ENCODE measurements around the gene PTPRD.
"Not testable (repeated sequence)": the region's sequence is repeated elsewhere in the genome, so short reads cannot be mapped to it uniquely, and the experiment has no call there.

PTPRD gene

DNA sequence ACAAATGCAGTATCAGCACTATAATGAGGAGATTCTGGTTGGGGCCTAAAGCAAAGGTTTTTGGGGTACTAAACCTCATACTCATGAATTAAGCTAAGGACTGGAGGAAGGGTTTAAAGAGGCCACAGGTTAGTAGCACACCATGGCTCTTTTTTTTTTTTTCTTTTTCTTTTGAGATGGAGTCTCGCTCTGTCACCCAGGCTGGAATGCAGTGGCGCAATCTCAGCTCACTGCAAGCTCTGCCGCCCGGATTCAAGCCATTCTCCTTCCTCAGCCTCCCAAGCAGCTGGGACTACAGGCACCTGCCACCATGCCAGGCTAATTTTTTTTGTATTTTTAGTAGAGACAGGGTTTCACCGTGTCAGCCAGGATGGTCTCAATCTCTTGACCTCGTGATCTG, 1515.5 kb downstream of the PTPRD start:
- not testable (repeated sequence) for DNase-seq

DNA sequence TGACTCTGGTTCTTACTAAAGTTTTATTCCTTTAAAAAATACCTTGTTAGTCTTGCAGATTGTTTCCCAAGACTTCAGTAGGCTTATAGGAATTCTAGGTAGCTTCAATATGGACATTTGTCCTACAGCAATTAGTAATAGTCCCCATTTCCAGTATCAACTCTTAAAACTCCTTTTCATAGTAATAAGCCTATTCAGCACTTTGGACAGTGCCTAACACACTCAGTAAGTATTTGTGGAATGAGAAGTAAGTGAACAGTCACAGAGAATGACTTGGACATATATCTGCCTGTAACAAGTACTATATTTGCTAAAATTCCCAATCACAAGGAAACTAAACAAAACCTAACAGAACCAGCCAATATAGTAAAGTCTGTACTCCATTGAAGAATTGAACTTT, 1521.4 kb downstream of the PTPRD start:
- DNase-seq = no peak

DNA sequence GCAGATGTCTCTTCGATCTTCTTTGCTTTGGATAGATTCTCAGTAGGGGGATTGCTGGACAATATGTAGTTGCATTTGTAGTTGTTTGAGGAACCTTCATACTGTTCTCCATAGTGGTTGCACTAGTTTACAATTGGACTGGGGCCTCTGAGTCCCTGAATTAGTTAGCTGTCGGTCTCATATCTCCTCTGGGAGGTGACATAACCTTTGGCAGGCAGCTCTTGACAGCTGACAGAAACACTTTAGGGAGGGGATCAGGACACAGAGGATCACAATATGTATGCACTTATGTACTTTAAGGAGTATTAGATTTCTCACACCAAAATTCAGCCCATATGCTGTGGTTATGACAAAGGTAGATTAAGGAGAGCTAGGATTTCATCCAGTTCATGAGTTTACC, 1533.3 kb downstream of the PTPRD start:
- DNase-seq = no peak

DNA sequence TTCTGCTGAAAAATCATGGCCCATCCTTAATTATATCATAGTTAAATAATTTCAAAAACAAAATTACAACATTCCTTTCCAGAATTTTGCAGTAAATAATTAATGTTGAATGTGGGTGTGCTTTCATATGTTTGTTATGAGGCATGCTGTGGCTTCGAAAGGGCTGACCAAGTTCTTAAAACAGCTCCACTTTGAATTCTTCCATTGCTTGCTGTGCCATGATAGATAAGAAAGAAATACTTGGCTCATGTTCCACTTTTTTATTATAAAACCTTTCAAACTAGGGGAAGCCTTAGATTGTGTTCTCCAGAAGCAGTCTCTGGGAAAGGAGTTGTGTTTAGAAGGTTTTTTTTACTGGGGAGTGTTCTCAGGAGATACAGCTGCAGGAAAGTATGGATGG, 1534.5 kb downstream of the PTPRD start:
- DNase-seq = no peak

DNA sequence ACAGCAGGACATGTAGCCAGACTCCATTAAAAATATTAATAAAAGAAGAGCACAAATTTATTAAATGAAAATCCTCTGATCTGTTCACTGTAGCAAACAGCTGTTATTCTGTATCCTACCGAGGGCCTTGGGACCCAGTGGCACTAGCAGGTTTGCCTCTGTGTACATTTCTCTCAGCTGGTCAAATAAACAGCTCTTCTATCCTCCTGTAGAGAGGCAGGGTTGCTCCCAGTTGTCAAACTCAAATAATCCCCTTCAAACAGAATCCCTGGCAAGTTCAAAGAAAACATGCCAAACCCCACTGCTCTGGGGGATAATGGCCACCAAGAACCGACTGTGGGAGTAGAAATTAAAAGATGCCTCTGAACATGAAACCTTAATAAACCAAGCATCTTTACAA, 1551.2 kb downstream of the PTPRD start:
- no peak for DNase-seq

DNA sequence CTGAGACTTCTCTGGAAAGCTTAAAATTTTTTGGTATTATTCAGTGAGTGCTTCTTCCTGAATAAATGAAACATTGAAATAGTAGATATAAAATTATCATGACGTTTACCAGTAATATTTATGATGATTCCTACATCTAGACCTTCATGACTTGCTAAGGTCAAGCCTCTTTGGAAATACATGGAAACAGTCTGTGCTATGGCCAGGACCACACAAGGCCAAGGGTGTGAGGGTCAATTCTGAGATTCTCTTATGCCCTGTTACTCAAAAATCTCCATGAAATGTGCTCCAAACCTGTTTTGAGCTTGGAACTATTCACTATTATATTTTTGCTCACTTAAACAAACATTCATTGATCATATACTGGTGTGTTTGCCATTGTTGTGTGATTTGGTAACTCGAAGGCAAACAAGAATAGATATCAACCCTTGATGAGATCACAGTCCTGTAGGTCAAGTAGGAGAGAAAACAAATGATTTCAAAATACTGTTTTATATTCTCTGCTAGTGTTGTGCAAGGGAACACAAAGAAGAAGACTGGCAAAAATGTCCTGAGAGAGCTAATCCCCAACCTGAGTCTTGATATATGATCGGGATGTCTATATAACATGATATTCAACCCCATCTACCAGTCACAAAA, 1558.3 kb downstream of the PTPRD start:
- DNase-seq = no peak

DNA sequence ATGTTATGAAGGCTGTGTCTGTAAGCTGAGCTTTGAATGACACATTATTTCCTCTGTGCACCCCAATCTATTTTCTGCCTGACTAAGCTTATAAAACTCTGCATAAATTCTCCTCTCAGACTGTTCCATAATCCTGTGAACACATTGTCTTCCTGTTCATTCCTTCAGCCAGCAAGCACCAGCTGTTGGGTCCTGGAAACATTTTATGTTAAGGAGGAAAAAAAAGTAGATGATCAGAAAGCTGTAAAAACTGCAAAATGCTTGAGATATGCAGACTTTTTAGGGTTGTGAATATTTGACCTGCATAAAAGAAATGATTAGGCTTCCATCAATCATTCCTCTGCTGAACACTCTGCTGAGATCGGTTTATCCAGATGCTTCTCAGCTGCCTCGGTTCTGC, 1567.2 kb downstream of the PTPRD start:
- DNase-seq = no peak

DNA sequence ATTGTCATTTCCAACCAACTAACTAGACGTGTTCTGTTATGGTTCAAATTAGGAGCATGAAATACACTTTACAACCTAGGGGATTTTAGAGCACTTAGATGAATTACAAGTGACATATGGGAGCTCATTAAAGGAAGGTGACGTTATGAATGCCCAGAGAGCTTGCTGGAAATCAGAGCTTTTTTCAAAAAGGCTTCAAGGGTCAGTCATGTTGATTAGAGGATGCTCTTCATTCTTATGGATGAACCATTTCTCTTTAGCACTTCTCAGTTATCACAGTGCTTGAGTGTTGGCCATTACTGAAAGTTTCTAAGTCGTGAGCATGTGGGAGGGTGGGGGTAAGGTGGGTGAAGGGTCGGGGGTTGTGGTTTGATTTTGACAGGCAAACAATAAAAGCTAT, 1567.7 kb downstream of the PTPRD start:
- no peak for DNase-seq

DNA sequence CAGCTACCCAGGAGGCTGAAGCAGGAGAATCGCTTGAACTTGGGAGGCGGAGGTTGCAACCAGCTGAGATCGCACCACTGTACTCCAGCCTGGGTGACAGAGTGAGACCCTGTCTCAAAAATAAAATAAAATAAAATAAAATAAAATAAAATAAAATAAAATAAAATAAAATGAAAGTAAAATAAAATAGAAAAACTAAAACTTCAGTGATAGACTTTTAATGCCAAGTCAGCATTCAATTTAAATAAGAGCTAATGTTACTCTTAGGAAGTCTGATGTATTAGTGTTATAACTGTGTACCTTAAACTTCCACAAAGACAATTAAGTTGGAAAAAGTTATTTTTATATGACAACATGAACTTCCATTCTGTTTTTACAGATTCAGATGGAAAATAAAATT, 1569.0 kb downstream of the PTPRD start:
- DNase-seq = not testable (repeated sequence)

DNA sequence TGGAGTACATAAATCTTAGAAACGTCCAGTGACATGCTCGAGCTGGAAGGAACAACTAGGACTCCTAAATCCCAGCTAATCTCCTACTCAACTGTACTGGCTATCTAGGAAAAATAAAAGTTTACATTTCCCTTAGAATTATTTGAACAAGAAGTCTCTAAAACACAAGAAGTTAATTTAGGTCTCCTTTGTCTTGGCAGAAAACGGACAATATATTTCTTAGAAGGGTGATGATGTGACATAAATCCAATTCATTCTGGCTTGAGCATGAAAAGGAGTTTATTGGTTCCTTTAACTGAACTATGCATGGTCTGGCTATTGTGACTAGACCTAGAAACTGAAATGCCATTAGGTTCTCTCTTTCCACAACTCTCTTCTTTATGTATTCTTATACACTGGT, 1571.0 kb downstream of the PTPRD start:
- DNase-seq = no peak

DNA sequence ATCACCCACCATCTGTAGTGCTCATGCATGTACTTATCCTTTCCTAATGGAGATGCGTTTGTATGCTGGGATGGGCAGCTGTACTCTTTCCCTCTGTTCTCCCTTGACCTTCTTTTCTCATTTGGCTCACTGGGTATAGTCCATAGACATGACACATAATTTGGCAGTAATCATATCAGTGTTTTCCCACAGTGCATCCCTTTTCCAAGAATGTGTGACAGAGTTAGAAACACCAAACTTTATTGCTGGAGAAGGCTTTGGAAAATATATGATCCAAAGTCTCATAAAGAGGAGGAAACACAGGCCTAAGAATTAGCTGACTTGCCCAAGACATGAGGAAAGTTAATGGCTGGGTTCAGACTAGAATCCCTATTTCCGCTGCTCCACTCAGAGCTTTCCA, 1579.8 kb downstream of the PTPRD start:
- no peak for DNase-seq

DNA sequence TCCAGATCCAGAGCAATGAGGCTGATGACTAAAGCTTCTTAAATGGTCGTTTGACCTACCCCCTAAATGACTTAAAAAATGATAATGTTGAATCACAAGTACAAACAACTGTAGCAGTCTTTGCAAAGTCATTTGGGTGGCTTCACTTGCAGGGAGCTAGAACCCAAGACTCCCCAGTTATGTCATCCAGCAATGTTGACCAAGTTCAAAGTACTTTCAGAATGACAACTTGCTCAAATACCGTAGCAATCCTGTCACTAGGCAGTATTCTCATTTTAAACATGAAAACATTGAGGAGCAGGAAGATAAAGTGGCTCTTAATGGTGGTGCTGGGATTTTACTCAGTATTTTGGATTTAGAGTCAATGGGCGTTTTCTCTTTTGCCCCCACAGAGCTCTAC, 1596.2 kb downstream of the PTPRD start:
- DNase-seq = no peak

DNA sequence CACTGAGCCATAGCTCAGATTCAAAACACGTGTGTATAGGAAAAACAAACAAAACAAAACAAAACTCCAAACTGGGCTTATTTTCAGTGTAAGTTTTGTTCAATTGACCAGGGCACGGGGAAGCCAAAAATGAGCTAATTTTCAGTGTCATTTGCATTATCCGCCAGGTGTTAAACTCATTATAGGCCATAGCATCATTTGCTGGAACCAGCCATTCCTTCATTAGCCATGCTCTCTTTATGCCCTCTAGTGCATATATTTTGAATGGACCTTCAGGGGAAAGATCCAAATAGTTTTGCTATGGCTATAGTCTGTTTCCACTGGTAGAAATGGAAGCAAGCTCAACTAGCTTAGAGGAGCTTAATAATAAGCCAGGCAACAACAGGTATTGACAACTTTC, 1608.0 kb downstream of the PTPRD start:
- DNase-seq = no peak

DNA sequence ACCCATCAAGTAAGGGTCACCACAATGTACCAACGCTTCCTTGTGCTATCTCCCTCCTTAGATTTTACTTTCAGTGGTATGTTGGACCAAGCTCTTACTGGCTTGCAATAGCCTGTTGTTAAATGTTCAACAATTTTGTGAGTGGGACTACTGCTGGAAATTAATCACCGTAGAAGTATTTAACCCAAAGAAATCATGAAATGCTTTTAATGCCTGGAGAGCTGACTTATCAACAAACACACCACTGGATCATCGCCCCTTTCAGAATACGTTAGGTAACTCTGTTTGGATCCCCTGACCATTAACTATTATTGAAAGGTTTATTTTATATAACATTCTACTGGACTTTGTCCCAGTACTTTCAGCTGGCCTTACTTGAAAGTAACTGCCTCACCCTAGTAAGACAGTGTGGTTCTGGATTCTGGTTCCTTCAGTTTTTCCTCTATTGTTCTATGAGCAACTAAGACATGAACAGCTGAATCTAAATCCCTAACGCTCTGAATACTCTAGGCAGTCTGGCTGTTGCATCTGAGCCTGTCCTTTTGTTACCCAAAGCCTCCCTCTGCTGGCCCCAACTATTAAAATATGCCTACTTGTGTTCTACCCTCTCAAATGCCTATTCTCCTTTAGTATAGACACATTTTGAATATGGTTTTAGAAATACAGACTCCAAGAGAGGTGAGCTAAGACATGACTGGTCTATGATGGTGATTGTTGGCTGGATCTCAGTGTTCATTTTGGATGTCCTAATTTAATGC, 1609.8 kb downstream of the PTPRD start:
- DNase-seq = no peak

DNA sequence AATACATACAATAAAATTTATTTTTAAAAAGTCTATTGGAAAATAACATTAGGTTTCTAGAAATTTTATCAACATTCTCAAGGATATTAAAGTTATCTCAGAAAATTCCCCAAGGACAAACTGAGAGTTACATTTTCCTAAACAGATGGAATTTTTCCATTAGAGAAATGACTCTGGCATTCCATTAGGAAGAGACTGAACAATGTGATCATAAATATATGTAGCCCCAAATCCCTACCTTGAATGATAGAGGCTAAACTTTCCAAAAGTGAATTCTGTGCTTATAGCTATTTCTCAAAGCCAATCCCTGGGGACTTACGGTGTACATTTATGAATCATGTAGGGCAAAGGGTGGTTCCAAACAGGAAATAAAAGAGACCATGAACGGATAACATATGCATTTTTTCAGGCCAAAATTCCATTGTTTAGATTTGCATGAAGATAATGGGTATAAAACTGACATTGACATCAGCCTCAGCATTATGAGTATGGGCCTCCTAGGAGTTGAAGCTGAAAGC, 1632.2 kb downstream of the PTPRD start:
- DNase-seq = no peak

DNA sequence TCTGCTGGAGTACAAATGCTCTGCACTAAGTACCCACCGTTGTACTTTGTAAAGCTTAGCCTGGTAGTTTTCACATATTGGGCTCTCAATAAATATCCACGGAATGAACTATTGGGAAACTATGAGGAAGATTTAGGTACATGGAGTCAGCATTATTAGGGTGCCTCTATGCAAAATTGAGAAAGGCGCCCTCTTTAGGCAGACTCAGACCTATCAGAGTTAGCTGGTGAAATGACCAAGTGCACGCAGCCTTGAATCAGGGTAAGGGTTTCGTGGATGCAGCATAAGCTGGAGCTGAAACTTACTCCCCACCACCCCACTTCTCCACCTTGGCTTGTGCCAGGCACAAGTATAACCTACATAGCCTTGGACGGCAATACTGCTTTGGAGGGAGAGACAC, 1634.5 kb downstream of the PTPRD start:
- DNase-seq = no peak

DNA sequence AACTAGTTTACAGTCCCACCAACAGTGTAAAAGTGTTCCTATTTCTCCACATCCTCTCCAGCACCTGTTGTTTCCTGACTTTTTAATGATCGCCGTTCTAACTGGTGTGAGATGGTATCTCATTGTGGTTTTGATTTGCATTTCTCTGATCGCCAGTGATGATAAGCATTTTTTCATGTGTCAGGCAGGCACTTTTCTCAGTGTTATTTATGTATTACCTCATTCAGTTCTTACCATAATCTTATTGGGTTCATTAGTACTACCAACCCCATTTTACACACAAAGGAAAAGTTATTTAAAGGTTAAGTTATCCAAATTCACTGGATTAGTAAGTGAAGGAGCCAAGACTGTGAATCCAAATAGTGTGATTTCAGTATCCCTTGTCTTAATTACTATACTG, 1644.5 kb downstream of the PTPRD start:
- not testable (repeated sequence) for DNase-seq

DNA sequence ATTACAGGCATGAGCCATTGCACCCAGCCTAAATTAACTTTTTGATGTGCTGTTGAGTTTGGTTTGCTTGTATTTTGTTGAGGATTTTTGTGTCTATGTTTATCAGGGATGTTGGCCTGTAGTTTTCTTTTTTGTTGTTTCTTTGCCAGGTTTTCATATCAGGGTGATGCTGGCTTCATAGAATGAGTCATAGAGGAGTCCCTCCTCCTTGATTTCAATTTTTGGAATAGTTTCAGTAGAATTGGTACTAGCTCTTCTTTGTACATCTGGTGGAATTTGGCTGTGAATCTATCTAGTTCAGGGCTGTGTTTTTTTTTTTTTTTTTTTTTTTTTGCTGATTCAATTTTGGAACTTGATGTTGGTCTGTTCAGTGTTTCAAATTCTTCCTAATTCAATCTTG, 1648.9 kb downstream of the PTPRD start:
- no peak for DNase-seq

DNA sequence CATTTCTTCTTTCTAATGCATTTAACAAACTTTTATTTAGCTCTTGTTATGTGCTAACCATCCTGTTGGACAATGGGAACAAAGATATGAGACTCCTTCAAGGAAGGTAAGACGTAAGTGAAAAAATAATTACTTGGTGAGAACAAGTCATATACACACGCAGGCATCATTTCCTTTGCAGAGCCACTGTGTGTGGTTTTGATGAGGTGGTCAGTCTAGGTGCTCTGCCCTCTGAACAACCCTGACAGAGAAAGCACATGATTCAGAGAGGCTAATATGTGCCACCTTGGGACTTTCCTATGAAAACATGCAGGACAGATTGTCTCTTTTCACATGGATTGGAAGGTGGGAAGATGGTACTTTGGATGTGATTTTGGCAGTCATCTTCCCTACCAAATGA, 1650.7 kb downstream of the PTPRD start:
- no peak for DNase-seq

DNA sequence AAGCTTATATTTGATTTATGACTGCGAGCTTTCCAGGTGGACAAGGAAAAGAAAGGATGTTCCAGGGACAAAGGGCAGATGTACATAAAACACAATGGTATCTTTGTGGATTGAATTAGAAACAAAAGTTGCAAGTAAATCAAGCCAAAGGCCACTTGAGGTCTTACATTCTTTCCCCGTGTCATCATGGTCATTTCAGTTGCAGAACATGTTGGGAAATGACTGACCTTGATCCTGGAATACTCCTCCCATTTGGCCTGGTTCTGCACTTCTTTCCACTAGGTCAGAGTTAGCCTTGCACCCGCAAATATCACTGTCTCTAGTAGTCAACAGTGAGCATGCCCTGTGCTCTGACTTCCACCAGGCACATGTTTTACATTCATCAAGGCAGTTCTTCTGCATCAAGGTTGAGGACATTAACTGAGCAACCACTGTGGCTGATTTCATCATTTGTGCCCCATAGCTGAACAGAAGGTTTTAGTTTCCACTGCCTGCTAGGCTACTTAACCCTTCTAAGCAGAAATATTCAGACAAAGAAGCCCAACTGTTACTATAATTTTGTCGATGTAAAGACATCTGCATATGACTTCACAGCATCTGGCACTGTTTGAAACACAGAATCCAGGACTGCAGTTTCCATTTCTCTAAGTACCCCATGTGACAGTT, 1651.5 kb downstream of the PTPRD start:
- no peak for DNase-seq

DNA sequence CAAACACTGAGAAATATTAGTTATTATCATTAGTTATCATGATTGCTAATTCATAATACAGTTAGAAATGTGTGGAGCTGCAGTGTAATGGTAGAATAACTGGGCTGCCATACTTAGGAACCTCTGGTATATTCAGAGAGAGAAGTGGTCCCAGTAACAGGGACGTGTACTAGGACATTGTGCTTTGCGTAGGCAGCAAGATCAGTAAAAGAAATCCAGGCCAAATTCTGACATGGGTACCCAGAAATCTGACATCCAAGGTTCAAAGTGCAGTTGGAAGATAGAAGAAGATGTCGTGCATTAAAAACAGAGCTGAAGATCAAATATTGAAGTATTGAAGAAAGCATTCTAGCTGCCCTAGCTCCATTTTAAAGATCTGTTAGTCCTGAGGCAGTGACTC, 1652.5 kb downstream of the PTPRD start:
- DNase-seq = no peak

DNA sequence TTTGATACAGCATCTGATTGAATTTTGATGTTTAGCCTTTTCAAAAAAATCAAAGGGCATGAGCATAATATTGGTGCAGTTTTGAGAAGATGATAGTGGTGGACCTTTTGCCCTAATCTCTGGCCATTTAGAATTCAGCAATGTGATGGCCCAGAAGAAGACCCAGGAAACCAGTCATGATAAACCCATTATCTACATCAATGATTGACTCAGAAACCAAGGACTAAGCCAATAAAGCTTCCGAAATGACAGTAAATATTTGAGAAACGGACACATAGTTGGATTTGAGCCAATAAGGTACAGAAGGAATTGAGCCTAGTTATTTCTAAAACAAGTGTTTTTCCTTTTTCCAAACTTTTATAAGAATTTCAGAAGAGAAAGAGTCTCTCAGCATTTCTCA, 1654.4 kb downstream of the PTPRD start:
- no peak for DNase-seq

DNA sequence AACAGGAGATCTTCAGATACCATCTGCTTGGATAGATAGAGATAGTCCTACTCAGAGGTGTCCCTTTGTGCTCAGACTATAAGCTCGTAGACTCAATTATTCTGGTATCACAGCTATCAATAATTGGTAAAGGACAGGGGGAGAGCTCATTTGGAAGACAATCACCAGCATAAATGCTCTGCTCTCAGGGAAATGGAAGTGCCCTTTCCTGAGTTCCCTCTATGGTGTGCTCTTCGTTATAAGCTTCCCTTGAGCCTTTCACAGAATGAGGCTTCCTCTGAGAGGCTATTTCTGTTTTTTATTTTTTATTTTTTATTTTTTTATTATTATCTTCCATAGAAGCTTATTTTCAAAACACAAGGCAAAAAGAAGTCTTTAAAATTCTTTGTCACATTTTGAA, 1657.5 kb downstream of the PTPRD start:
- no peak for DNase-seq

DNA sequence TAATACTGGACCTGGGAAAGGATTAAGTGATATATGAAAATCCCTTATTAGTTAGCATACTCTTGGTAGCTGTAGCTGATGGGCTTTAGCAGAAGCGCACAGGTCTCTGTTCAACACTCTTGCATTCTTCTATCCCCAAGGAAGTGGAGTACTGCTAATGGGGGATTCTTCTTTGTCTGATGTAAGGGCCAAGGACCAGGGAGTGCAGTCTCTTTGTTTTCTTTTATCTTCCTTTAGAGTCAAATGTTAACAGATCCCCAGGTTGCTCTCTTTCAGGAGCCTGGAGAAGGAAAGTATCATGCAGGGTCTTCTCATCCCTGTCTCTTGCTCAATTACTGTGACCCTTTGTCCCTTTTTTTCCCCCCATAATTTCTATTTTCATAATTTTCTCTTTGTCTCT, 1666.3 kb downstream of the PTPRD start:
- DNase-seq = no peak
